K562 (cell line): ENCODE data around the gene VIPR2. TPM values are rescaled to one million over a fixed set of nuclear protein-coding genes. Genes with fewer than 3 reads are reported as not detected.

ENCODE experiments used
- ATAC-seq: fragments of 200-7000 bp; cut with Tn5 transposase; 3 replicates; pipeline ENCODE4 v1.9.1; 2020; ENCODE audit warnings: moderate library complexity
- BruUV-seq: library from RNA; stranded (reverse); fragments of 400-500 nt; replicated peaks from 2 replicates; lab custom pipeline; 2021; lab: Mats Ljungman, UMichigan
- CTCF ChIA-PET: fragments of 300-600 bp; formaldehyde crosslinking; extraction: SDS; loops from one replicate; lab custom pipeline; 2021; ENCODE audit warnings: low intra/inter-chr PET ratio; lab: Yijun Ruan, JAX
- POLR2A ChIA-PET: fragments of 300-600, 350-650 bp; sonication (Branson Sonifier 250); formaldehyde crosslinking; extraction: SDS; loops from one replicate; lab custom pipeline; 2021; ENCODE audit warnings: antibody characterized with exemption, inconsistent platforms; lab: Yijun Ruan, JAX
- DNase-seq, 4 experiments: peaks; one replicate each; pipeline versions ENCODE4 v3.0.0 to v3.0.0-alpha.2; 2011 to 2018; ENCODE audit warnings: low spot score in 3 of 4, mixed read lengths in 3 of 4; ENCODE audit errors: extremely low read depth in 1 of 4
- FAIRE-seq: peaks from 2 replicates; lab custom pipeline; 2011; peaks lifted over from hg19 to GRCh38; lab: Jason Lieb, UNC
- H2AFZ ChIP-seq: 2 replicates; pipeline ENCODE4 v1.6.0; 2011; ENCODE audit warnings: low read depth, low read length, control low read depth, inconsistent platforms
- H3K27ac ChIP-seq: fragments of 200-600 bp; 3 replicates; pipeline ENCODE4 v1.8.0; 2011; ENCODE audit warnings: low read depth, mild to moderate bottlenecking, control low read depth, inconsistent platforms, low read length, moderate library complexity, mixed read lengths; ENCODE audit errors: extremely low read depth
- H3K27me3 ChIP-seq, 2 experiments: fragments of 300-600 bp in 1 of 2; 2 replicates in 1 of 2; 3 replicates in 1 of 2; pipeline versions ENCODE4 v1.6.0 to v1.8.0; 2011; ENCODE audit warnings: inconsistent platforms in 2 of 2, low read length in 2 of 2, mild to moderate bottlenecking in 1 of 2, mixed read lengths in 1 of 2, moderate library complexity in 1 of 2; ENCODE audit not compliant: control insufficient read depth in 2 of 2, insufficient read depth in 2 of 2
- H3K36me3 ChIP-seq: fragments of 300-600 bp; 3 replicates; pipeline ENCODE4 v1.8.0; 2011; ENCODE audit warnings: mild to moderate bottlenecking, low read length, inconsistent platforms; ENCODE audit not compliant: control insufficient read depth, insufficient read depth
- H3K4me1 ChIP-seq, 2 experiments: fragments of 200-600 bp in 1 of 2; replicated peaks in 1 of 2; 2 replicates in 1 of 2; 3 replicates in 1 of 2; pipeline versions ENCODE4 v1.5.1 to v1.8.0; 2011; ENCODE audit warnings: inconsistent platforms in 2 of 2, low read length in 2 of 2, mild to moderate bottlenecking in 1 of 2, mixed read lengths in 1 of 2, moderate library complexity in 1 of 2; ENCODE audit not compliant: control insufficient read depth in 2 of 2, insufficient read depth in 2 of 2
- H3K4me2 ChIP-seq: 2 replicates; pipeline ENCODE4 v1.6.1; 2011; ENCODE audit warnings: low read length, control low read depth, inconsistent platforms, mixed read lengths; ENCODE audit not compliant: insufficient read depth
- H3K4me3 ChIP-seq: fragments of 200-600 bp; sonication (generic), shearing (Covaris generic); 2 replicates; pipeline ENCODE4 v1.5.1; 2016; ENCODE audit warnings: control low read depth, inconsistent platforms
- H3K79me2 ChIP-seq: fragments of 200-600 bp; 3 replicates; pipeline ENCODE4 v1.8.0; 2011; ENCODE audit warnings: low read length, inconsistent platforms; ENCODE audit not compliant: control insufficient read depth, insufficient read depth
- H3K9ac ChIP-seq, 2 experiments: 2 replicates each; pipeline versions ENCODE4 v1.6.0 to v1.6.1; 2011; ENCODE audit warnings: low read depth in 2 of 2, low read length in 2 of 2, control low read depth in 1 of 2, inconsistent platforms in 1 of 2, mild to moderate bottlenecking in 1 of 2, mixed read lengths in 1 of 2; ENCODE audit not compliant: insufficient read depth in 1 of 2
- H3K9me1 ChIP-seq: one replicate; pipeline ENCODE4 v1.6.0; 2011; ENCODE audit warnings: inconsistent platforms, mild to moderate bottlenecking, low read length, moderate library complexity; ENCODE audit not compliant: control insufficient read depth, insufficient read depth
- H3K9me3 ChIP-seq: replicated peaks from 2 replicates; pipeline ENCODE4 v1.5.1; 2011; ENCODE audit warnings: low read depth, low read length, inconsistent platforms; ENCODE audit not compliant: control insufficient read depth, insufficient read depth
- H4K20me1 ChIP-seq: replicated peaks from 2 replicates; pipeline ENCODE4 v1.6.1; 2011; ENCODE audit warnings: low read length, inconsistent platforms, mixed read lengths; ENCODE audit not compliant: control insufficient read depth, insufficient read depth
- ELF2 ChIP-seq: fragments of 250-450 bp; sonication (Bioruptor Pico); IDR thresholded peaks from 2 replicates; pipeline ENCODE4 v1.5.0; 2021; ENCODE audit warnings: mild to moderate bottlenecking
- L3MBTL2 ChIP-seq: fragments of 450-650 bp; IDR thresholded peaks from 2 replicates; pipeline ENCODE4 v1.6.1; 2016; ENCODE audit warnings: mild to moderate bottlenecking, moderate library complexity
- PHF21A ChIP-seq: fragments of 450-650 bp; IDR thresholded peaks from 2 replicates; pipeline ENCODE4 v1.6.1; 2017; ENCODE audit warnings: low read depth, borderline replicate concordance
- WGBS: fragments of 100-300 bp; shearing (Covaris generic); methylation state at CpG from one replicate; pipeline ENCODE4 v1.1.6; 2016; ENCODE audit warnings: low coverage, mixed read lengths; ENCODE audit not compliant: insufficient coverage; ENCODE audit errors: missing lambda C conversion rate; 5-methylcytosine and 5-hydroxymethylcytosine counted together
- in situ Hi-C: fragments of 300-500 bp; cut with MboI; formaldehyde crosslinking; loops from 4 replicates; pipeline ENCODE4 v1.15.0; 2018; ENCODE audit warnings: inconsistent platforms, mixed read lengths
- intact Hi-C: fragments of 100-400 bp; cut with micrococcal nuclease; formaldehyde crosslinking; loops from 2 replicates; pipeline ENCODE4 v1.14.2; 2022
- polyA plus RNA-seq, 8 experiments: library from polyadenylated mRNA; depleted of rRNA in 4 of 8; stranded (reverse) in 5 of 8; unstranded in 3 of 8; fragments of >200 nt; fragmentation: Nextera tagmentation in 2 of 8; fragmentation: Illumina TruSeq in 1 of 8; extraction: Ambion mirVana in 2 of 8; extraction: Trizol in 1 of 8; gene quantifications; 2 replicates each; pipeline versions ENCODE4 v1.2.1 to v1.2.3, GENCODE V29; 2011 to 2014; ENCODE audit warnings: inconsistent platforms in 1 of 8, missing spikeins in 1 of 8
- total RNA-seq, 7 experiments: library from RNA; depleted of rRNA in 6 of 7; stranded (reverse); fragments of >200 nt in 6 of 7; fragmentation: Illumina TruSeq in 2 of 7; extraction: Trizol in 2 of 7; gene quantifications; 2 replicates each; pipeline versions ENCODE4 v1.2.1 to v1.2.3, GENCODE V29; 2011 to 2021; ENCODE audit warnings: low replicate concordance in 1 of 7
- TF ChIP-seq, protein P1 (sequence below), 2 experiments: fragments of 450-650 bp in 1 of 2; sonication (generic) in 1 of 2; formaldehyde crosslinking in 1 of 2; IDR thresholded peaks in 1 of 2; conservative IDR thresholded peaks in 1 of 2; 2 replicates each; pipeline versions ENCODE4 v1.6.1 to v1.8.1; 2016 to 2023; ENCODE audit warnings: mild to moderate bottlenecking in 2 of 2, moderate library complexity in 2 of 2, inconsistent platforms in 1 of 2, missing genetic modification reagents in 1 of 2

The VIPR2 gene
- total and polyA plus RNA-seq, 9 of the 15 experiments (the other 6 are each of a cell fraction or from before 2014, with no cell fraction given) = 0.04 TPM; not detected in 8

DNA sequence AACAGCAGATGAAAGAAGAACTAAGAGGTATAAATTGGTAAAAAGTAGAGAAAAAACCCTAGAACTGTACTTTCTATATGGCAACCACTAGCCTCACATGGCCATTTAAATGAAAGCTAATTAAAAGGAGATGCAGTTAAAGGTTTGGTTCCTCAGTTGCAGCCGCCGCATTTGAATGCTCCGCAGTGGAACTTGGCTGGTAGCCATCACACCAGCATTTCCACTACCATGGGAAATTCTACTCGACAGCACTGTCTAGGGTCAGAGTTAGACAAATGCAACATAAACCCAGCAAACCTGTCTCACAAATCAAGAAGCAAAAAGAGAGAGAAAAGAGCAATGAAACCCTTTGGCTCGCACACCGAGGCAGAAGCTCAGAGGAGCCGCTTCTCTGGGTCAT lies 29.7 kb downstream of the VIPR2 start (continued):
- TF ChIP-seq, protein P1, sequence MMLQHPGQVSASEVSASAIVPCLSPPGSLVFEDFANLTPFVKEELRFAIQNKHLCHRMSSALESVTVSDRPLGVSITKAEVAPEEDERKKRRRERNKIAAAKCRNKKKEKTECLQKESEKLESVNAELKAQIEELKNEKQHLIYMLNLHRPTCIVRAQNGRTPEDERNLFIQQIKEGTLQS (IDR thresholded peaks at IDR 0.05) = no peak
- TF ChIP-seq, protein P1 (CRISPR knock-in tag; conservative IDR thresholded peaks at IDR 0.05) = no peak
- no peak for TF ChIP-seq PHF21A

DNA sequence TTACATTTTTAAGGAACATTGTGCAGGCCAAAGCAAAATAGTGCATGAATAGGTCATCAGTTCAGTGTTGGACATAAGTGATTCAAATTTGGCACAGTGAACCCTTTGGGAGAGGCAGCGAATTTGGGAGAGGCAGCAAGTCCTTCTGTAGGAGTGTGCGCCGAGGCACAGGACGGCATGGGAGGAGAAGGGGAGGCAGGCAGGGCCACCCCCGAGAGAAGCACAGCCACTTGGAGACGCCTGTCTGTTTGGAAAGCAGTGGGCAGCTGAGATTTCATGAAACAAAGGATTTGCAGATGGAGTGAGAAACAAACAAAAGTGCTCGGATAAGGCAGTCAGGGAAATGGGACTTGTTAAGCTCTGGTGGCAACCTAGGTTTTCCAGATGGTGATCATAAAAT lies 30.6 kb downstream of the VIPR2 start:
- intact Hi-C loops = no loop called here
- no peak for TF ChIP-seq L3MBTL2
- no peak for TF ChIP-seq ELF2
- in situ Hi-C loops = no loop called here
- H3K4me1 ChIP-seq = peaks cover 0 to 9% of the 10 kb centered on the region in 2 experiments; a peak in 2 of 5 replicates
- no peak overlapping the region for H3K4me3 ChIP-seq
- 0% methylated on average over 7 of the region's 7 CpGs for WGBS
- H3K9me3 ChIP-seq = no peaks in the 10 kb centered on the region
- no peak overlapping the region for H3K4me2 ChIP-seq
- BruUV-seq = no TSS peak
- no peak for DNase-seq
- CTCF ChIA-PET = no interaction called here
- H3K36me3 ChIP-seq = no peaks in the 10 kb centered on the region
- no peak for FAIRE-seq
- H3K9me1 ChIP-seq = no peaks in the 10 kb centered on the region
- H3K27ac ChIP-seq = no peak overlapping the region
- H3K9ac ChIP-seq = no peak overlapping the region
- no peak overlapping the region for H2AFZ ChIP-seq
- no peaks in the 10 kb centered on the region for H3K79me2 ChIP-seq
- peaks cover 12% of the 10 kb centered on the region for H4K20me1 ChIP-seq
- ATAC-seq = no peak
- H3K27me3 ChIP-seq = peaks cover 74 to 82% of the 10 kb centered on the region in 2 experiments
- POLR2A ChIA-PET = no interaction called here
